Neural cell (in vitro differentiated cells): ENCODE data around the gene JOSD1. TPM values are rescaled to one million over a fixed set of nuclear protein-coding genes. Genes with fewer than 3 reads are reported as not detected.
A peak's percentile ranks its signal among the peaks of the same experiment; 100 is the strongest.

Experiments
- H2AFZ ChIP-seq: fragments of 200-600, 300-800 bp; sonication (generic), shearing (Covaris generic); 2 replicates; pipeline ENCODE4 v1.6.0; 2014; ENCODE audit warnings: low read depth, mild to moderate bottlenecking, antibody characterized with exemption, low read length, moderate library complexity
- H3F3A ChIP-seq: fragments of 200-600 bp; shearing (Covaris generic); 2 replicates; pipeline ENCODE4 v1.6.1; 2016; ENCODE audit warnings: mild to moderate bottlenecking, moderate library complexity, mixed read lengths, antibody characterized with exemption, low read length; ENCODE audit not compliant: insufficient read depth, poor library complexity, severe bottlenecking
- H3K27ac ChIP-seq: fragments of 200-600, 300-800 bp; sonication (generic), shearing (Covaris generic); 2 replicates; pipeline ENCODE4 v1.5.1; 2014; ENCODE audit warnings: mild to moderate bottlenecking, low read length, moderate library complexity
- H3K27me3 ChIP-seq: fragments of 300-800, 200-600 bp; sonication (generic), shearing (Covaris generic); 2 replicates; pipeline ENCODE4 v1.6.0; 2014; ENCODE audit warnings: mild to moderate bottlenecking, low read depth, low read length, moderate library complexity; ENCODE audit not compliant: insufficient read depth
- H3K36me3 ChIP-seq: fragments of 300-800, 200-600 bp; sonication (generic), shearing (Covaris generic); 2 replicates; pipeline ENCODE4 v1.5.1; 2014; ENCODE audit warnings: mild to moderate bottlenecking, antibody characterized with exemption, low read length, moderate library complexity; ENCODE audit not compliant: insufficient read depth
- H3K4me2 ChIP-seq: fragments of 300-800, 200-600 bp; sonication (generic), shearing (Covaris generic); 2 replicates; pipeline ENCODE4 v1.6.0; 2014; ENCODE audit warnings: mild to moderate bottlenecking, low read length
- H3K4me3 ChIP-seq: fragments of 300-800, 200-600 bp; sonication (generic), shearing (Covaris generic); 2 replicates; pipeline ENCODE4 v1.5.1; 2014; ENCODE audit warnings: mild to moderate bottlenecking, low read length, moderate library complexity
- H3K79me2 ChIP-seq: fragments of 200-600 bp; shearing (Covaris generic); replicated peaks from 2 replicates; pipeline ENCODE4 v1.6.0; 2014; ENCODE audit warnings: mild to moderate bottlenecking, low read length, moderate library complexity; ENCODE audit not compliant: insufficient read depth
- H3K9ac ChIP-seq: fragments of 300-800, 200-600 bp; sonication (generic), shearing (Covaris generic); 2 replicates; pipeline ENCODE4 v1.6.1; 2016; ENCODE audit warnings: mild to moderate bottlenecking, low read length, mixed read lengths
- H3K9me2 ChIP-seq: fragments of 200-600 bp; shearing (Covaris generic); 2 replicates; pipeline ENCODE4 v1.6.1; 2016; ENCODE audit warnings: mild to moderate bottlenecking, low read length, mixed read lengths; ENCODE audit not compliant: insufficient read depth
- H3K9me3 ChIP-seq: fragments of 200-600, 300-800 bp; sonication (generic), shearing (Covaris generic); 2 replicates; pipeline ENCODE4 v1.6.1; 2016; ENCODE audit warnings: mild to moderate bottlenecking, mixed run types, low read length, moderate library complexity, mixed read lengths
- H4K20me1 ChIP-seq: fragments of 200-600 bp; shearing (Covaris generic); 2 replicates; pipeline ENCODE4 v1.6.1; 2016; ENCODE audit warnings: mild to moderate bottlenecking, mixed run types; ENCODE audit not compliant: insufficient read depth
- EP300 ChIP-seq: fragments of 450-650 bp; conservative IDR thresholded peaks from 2 replicates; pipeline ENCODE4 v1.6.1; 2014; ENCODE audit warnings: antibody characterized with exemption, mild to moderate bottlenecking, moderate library complexity; ENCODE audit not compliant: poor library complexity, severe bottlenecking
- EZH2 ChIP-seq: fragments of 200-600, 300-800 bp; shearing (Covaris generic), sonication (generic); IDR thresholded peaks from 2 replicates; pipeline ENCODE4 v1.6.1; 2014; ENCODE audit warnings: antibody characterized with exemption, low read length, borderline replicate concordance, mild to moderate bottlenecking; ENCODE audit not compliant: insufficient read depth, poor library complexity, severe bottlenecking
- MXI1 ChIP-seq: fragments of 450-650 bp; conservative IDR thresholded peaks from 2 replicates; pipeline ENCODE4 v1.6.1; 2014; ENCODE audit warnings: antibody characterized with exemption, mild to moderate bottlenecking; ENCODE audit not compliant: poor library complexity, severe bottlenecking
- POLR2AphosphoS5 ChIP-seq: IDR thresholded peaks from 2 replicates; pipeline ENCODE4 v1.6.1; 2012
- RAD21 ChIP-seq: fragments of 450-650 bp; conservative IDR thresholded peaks from 2 replicates; pipeline ENCODE4 v1.6.1; 2014; ENCODE audit warnings: antibody characterized with exemption, mild to moderate bottlenecking, moderate library complexity
- REST ChIP-seq: IDR thresholded peaks from 2 replicates; pipeline ENCODE4 v1.6.1; 2012; ENCODE audit warnings: borderline replicate concordance
- TAF1 ChIP-seq: IDR thresholded peaks from 2 replicates; pipeline ENCODE4 v1.6.1; 2012; ENCODE audit warnings: low read depth
- polyA plus RNA-seq: library from polyadenylated mRNA; depleted of rRNA; stranded (reverse); fragments of >200 nt; gene quantifications from 2 replicates; pipeline ENCODE4 v1.2.3, GENCODE V29; 2014
- TF ChIP-seq, protein P1 (sequence below): fragments of 450-650 bp; IDR thresholded peaks from 2 replicates; pipeline ENCODE4 v1.5.1; 2014; ENCODE audit warnings: antibody characterized with exemption, mild to moderate bottlenecking, moderate library complexity; ENCODE audit not compliant: poor library complexity, severe bottlenecking

The JOSD1 gene
- polyA plus RNA-seq, 1 donor from 2014 or later, result 71.3 TPM

DNA sequence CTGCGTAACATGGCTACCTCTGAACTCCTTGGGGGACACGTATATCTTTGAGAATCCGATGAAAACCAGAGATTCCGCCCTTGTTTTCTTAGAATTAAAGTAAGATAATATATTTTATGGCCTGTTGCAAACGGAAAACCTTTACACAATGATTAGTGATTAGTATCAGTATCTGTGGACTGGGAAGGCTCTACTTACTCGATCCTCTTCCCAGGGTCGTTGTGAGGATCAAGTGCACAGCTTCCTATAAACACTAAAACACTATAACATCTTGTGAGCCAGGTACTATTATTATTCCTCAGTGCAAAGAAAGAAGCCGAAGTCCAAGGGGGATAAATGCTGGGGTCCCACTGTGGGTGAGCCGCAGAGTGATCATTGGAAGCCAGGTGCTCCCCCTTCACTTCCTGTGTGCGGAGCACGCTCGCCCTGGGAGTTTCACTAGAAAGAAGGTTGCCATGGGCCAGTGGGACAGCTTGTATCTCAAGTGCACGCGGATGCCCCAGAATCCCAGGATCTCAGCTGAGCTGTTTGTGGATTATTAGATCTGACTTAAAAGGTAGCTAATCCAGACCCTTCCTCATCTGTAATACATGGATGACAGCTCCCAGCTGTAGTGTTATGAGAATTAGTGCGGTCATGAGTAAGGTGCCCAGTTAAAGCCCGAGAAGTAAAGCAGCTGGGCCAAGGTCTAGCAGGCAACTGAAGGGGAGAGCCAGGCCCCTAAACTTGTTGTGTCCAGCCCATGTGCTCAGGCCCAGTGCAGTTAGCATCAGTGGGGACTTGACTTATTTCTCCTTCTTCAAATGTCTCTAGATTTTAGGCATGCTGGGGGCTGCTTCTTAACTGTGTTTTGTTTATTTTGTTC is 43.5 kb downstream of the JOSD1 start:
- Histone ChIP-seq H3K9me3 (no peaks in the 10 kb centered on the region), H3K27ac (peak overlapping the region; percentile 98), H3K9ac (peak overlapping the region; percentile 97), H3K9me2 (no peaks in the 10 kb centered on the region), H3F3A (no peaks in the 10 kb centered on the region), H2AFZ (peak overlapping the region; percentile 62), H3K4me2 (peak overlapping the region; percentile 78), H3K36me3 (no peaks in the 10 kb centered on the region), H4K20me1 (no peaks in the 10 kb centered on the region), H3K4me3 (peak overlapping the region; percentile 80), H3K27me3 (no peaks in the 10 kb centered on the region), H3K79me2 (peaks cover 27% of the 10 kb centered on the region)
- TF ChIP-seq, protein P1, sequence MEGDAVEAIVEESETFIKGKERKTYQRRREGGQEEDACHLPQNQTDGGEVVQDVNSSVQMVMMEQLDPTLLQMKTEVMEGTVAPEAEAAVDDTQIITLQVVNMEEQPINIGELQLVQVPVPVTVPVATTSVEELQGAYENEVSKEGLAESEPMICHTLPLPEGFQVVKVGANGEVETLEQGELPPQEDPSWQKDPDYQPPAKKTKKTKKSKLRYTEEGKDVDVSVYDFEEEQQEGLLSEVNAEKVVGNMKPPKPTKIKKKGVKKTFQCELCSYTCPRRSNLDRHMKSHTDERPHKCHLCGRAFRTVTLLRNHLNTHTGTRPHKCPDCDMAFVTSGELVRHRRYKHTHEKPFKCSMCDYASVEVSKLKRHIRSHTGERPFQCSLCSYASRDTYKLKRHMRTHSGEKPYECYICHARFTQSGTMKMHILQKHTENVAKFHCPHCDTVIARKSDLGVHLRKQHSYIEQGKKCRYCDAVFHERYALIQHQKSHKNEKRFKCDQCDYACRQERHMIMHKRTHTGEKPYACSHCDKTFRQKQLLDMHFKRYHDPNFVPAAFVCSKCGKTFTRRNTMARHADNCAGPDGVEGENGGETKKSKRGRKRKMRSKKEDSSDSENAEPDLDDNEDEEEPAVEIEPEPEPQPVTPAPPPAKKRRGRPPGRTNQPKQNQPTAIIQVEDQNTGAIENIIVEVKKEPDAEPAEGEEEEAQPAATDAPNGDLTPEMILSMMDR, result no peak
- TF ChIP-seq REST (no peak), POLR2AphosphoS5 (peak; percentile 14), RAD21 (no peak), EP300 (no peak), EZH2 (no peak)

GRCh38 chr22:38656256-38657044 is 44.3 kb downstream of the JOSD1 start, which contains the start of the genes CBY1 and FAM227A:
TSS of gene CBY1 (plus strand) at chr22:38656638. CDS start at chr22:38668055, 11,417 bp downstream.
TSS of gene FAM227A (minus strand) at chr22:38656392. CDS start at chr22:38650168, 6,224 bp downstream.
- H3K9ac ChIP-seq, result peak within 1 kb of the TSS; percentile 97
- no peaks in the 10 kb centered on the region for H3K9me3 ChIP-seq
- TF ChIP-seq MXI1 (peak; percentile 89), POLR2AphosphoS5 (peak; percentile 88), TAF1 (peak; percentile 44), RAD21 (no peak), EP300 (peak; percentile 66)
- TF ChIP-seq, protein P1, result no peak
- H3K4me3 ChIP-seq, result peak within 1 kb of the TSS; percentile 80
- peak within 1 kb of the TSS; percentile 62 for H2AFZ ChIP-seq
- no peaks in the 10 kb centered on the region for H3K36me3 ChIP-seq
- no peaks in the 10 kb centered on the region for H3F3A ChIP-seq
- peaks cover 23% of the 10 kb centered on the region for H3K79me2 ChIP-seq
- H4K20me1 ChIP-seq, result no peaks in the 10 kb centered on the region
- H3K4me2 ChIP-seq, result peak within 1 kb of the TSS; percentile 78
- peak within 1 kb of the TSS; percentile 98 for H3K27ac ChIP-seq
- H3K27me3 ChIP-seq, result no peaks in the 10 kb centered on the region
- no peaks in the 10 kb centered on the region for H3K9me2 ChIP-seq
